Loucy (cell line): ENCODE measurements around the gene SYNPR.

Experiments used
- H2AFZ ChIP-seq: fragments of 200-600 bp; sonication (generic); 2 replicates; pipeline ENCODE4 v1.6.0; 2016; ENCODE audit warnings: antibody characterized with exemption, mild to moderate bottlenecking, low read length, moderate library complexity
- H3F3A ChIP-seq: fragments of 200-600 bp; 2 replicates; pipeline ENCODE4 v1.6.0; 2016; ENCODE audit warnings: antibody characterized with exemption, low read depth, mild to moderate bottlenecking
- H3K27me3 ChIP-seq: fragments of 200-600 bp; sonication (generic); 2 replicates; pipeline ENCODE4 v1.6.1; 2014; ENCODE audit warnings: low read length, mild to moderate bottlenecking; ENCODE audit not compliant: insufficient read depth, poor library complexity, severe bottlenecking
- H3K36me3 ChIP-seq: fragments of 200-600 bp; sonication (generic); 2 replicates; pipeline ENCODE4 v1.6.1; 2016; ENCODE audit warnings: low read length; ENCODE audit not compliant: insufficient read depth
- H3K4me1 ChIP-seq: fragments of 200-600 bp; sonication (generic); 2 replicates; pipeline ENCODE4 v1.5.1; 2014; ENCODE audit warnings: low read length, mild to moderate bottlenecking; ENCODE audit not compliant: insufficient read depth, poor library complexity, severe bottlenecking
- H3K4me2 ChIP-seq: fragments of 200-600 bp; sonication (generic); 2 replicates; pipeline ENCODE4 v1.6.0; 2014; ENCODE audit warnings: antibody characterized with exemption, low read length, low read depth, mild to moderate bottlenecking; ENCODE audit not compliant: poor library complexity, severe bottlenecking
- H3K4me3 ChIP-seq: fragments of 200-600 bp; sonication (generic); 2 replicates; pipeline ENCODE4 v1.5.1; 2014; ENCODE audit warnings: low read length, mild to moderate bottlenecking, mixed read lengths; ENCODE audit not compliant: poor library complexity, severe bottlenecking
- H3K79me2 ChIP-seq: fragments of 200-600 bp; sonication (generic); 2 replicates; pipeline ENCODE4 v1.6.1; 2014; ENCODE audit warnings: low read length; ENCODE audit not compliant: insufficient read depth
- H3K9ac ChIP-seq: fragments of 200-600 bp; sonication (generic); 2 replicates; pipeline ENCODE4 v1.6.0; 2014; ENCODE audit warnings: mild to moderate bottlenecking, low read depth, low read length, moderate library complexity; ENCODE audit not compliant: poor library complexity, severe bottlenecking
- H3K9me2 ChIP-seq: fragments of 200-600 bp; sonication (generic); replicated peaks from 2 replicates; pipeline ENCODE4 v1.6.1; 2016; ENCODE audit warnings: low read depth, low read length, mixed read lengths
- H3K9me3 ChIP-seq: fragments of 200-600 bp; sonication (generic); 2 replicates; pipeline ENCODE4 v1.6.1; 2014; ENCODE audit warnings: mild to moderate bottlenecking, antibody characterized with exemption, low read length, low read depth; ENCODE audit not compliant: insufficient read depth
- H4K20me1 ChIP-seq: fragments of 200-600 bp; sonication (generic); 2 replicates; pipeline ENCODE4 v1.6.0; 2014; ENCODE audit warnings: antibody characterized with exemption, low read length, mild to moderate bottlenecking; ENCODE audit not compliant: insufficient read depth, poor library complexity, severe bottlenecking
- CTCF ChIP-seq: fragments of 200-600 bp; sonication (generic); conservative IDR thresholded peaks from 2 replicates; pipeline ENCODE4 v1.5.1; 2014; ENCODE audit warnings: mild to moderate bottlenecking, antibody characterized with exemption, low read length
- EZH2phosphoT487 ChIP-seq: fragments of 200-600 bp; IDR thresholded peaks from 2 replicates; pipeline ENCODE4 v1.6.1; 2018; ENCODE audit warnings: antibody characterized with exemption, mild to moderate bottlenecking, moderate library complexity, borderline replicate concordance

SYNPR gene

GRCh38 chr3:63370094-63370493 is 92.0 kb downstream of the SYNPR start:
- Histone ChIP-seq H3K4me1 (no peaks in the 10 kb centered on the region), H3K9ac (no peak overlapping the region), H3K27me3 (no peaks in the 10 kb centered on the region), H3F3A (no peaks in the 10 kb centered on the region), H3K9me2 (no peaks in the 10 kb centered on the region), H3K4me2 (no peak overlapping the region), H3K79me2 (no peaks in the 10 kb centered on the region), H2AFZ (no peak overlapping the region), H3K4me3 (no peak overlapping the region), H3K9me3 (no peaks in the 10 kb centered on the region), H3K36me3 (no peaks in the 10 kb centered on the region), H4K20me1 (no peaks in the 10 kb centered on the region)
- TF ChIP-seq CTCF (no peak), EZH2phosphoT487 (no peak)

- Histone ChIP-seq H3F3A (no peaks in the 10 kb centered on the region), H3K36me3 (no peaks in the 10 kb centered on the region), H3K27me3 (no peaks in the 10 kb centered on the region), H2AFZ (no peak overlapping the region), H3K79me2 (no peaks in the 10 kb centered on the region), H3K9me2 (no peaks in the 10 kb centered on the region), H3K4me3 (no peak overlapping the region), H3K9me3 (no peaks in the 10 kb centered on the region), H3K4me1 (no peaks in the 10 kb centered on the region), H3K9ac (no peak overlapping the region), H3K4me2 (no peak overlapping the region), H4K20me1 (no peaks in the 10 kb centered on the region)
- no peak for TF ChIP-seq EZH2phosphoT487
- TF ChIP-seq CTCF: no peak
Measured at GRCh38 chr3:63383040-63383439, 104.9 kb downstream of the SYNPR start.

- TF ChIP-seq CTCF (no peak), EZH2phosphoT487 (no peak)
- Histone ChIP-seq H3K36me3 (no peaks in the 10 kb centered on the region), H3K4me1 (no peaks in the 10 kb centered on the region), H3K9ac (no peak overlapping the region), H2AFZ (no peak overlapping the region), H3K4me2 (no peak overlapping the region), H3K9me2 (no peaks in the 10 kb centered on the region), H3F3A (no peaks in the 10 kb centered on the region), H4K20me1 (no peaks in the 10 kb centered on the region), H3K79me2 (no peaks in the 10 kb centered on the region), H3K27me3 (no peaks in the 10 kb centered on the region), H3K9me3 (no peaks in the 10 kb centered on the region), H3K4me3 (no peak overlapping the region)
Measured at GRCh38 chr3:63384382-63384781, 106.3 kb downstream of the SYNPR start.
